Measurements from ENCODE around the gene PTPRD. TPM values are rescaled to one million over a fixed set of nuclear protein-coding genes. Genes with fewer than 3 reads are reported as not detected.

PTPRD gene
- polyA plus RNA-seq, 1 experiment: 0.39 TPM

GRCh38 chr9:8734760-8735159 lies 1878.0 kb downstream of the PTPRD start:
- Histone ChIP-seq H3K4me3 (ENCODE audit: low read depth, low read length) (no peak overlapping the region), H3K36me3 (ENCODE audit: control insufficient read depth, insufficient read depth, low read length) (no peaks in the 10 kb centered on the region), H3K27me3 (ENCODE audit: control insufficient read depth, insufficient read depth, low read length) (no peaks in the 10 kb centered on the region)
- DNase-seq (ENCODE audit: low read depth): no peak
- TF ChIP-seq CTCF (IDR thresholded peaks at IDR 0.05; ENCODE audit: insufficient read depth, low read depth, low read length): no peak
- ChIA-PET POLR2A (no interaction called here), CTCF (no interaction called here)

- DNase-seq (ENCODE audit: low read depth): no peak
- no peak for TF ChIP-seq CTCF (IDR thresholded peaks at IDR 0.05; ENCODE audit: insufficient read depth, low read depth, low read length)
- ChIA-PET POLR2A (no interaction called here), CTCF (no interaction called here)
- Histone ChIP-seq H3K27me3 (ENCODE audit: control insufficient read depth, insufficient read depth, low read length) (no peaks in the 10 kb centered on the region), H3K36me3 (ENCODE audit: control insufficient read depth, insufficient read depth, low read length) (no peaks in the 10 kb centered on the region), H3K4me3 (ENCODE audit: low read depth, low read length) (no peak overlapping the region)
Observed at GRCh38 chr9:8733131-8733954, 1879.5 kb downstream of the PTPRD start.

- no peaks in the 10 kb centered on the region for H3K36me3 ChIP-seq (ENCODE audit: control insufficient read depth, insufficient read depth, low read length)
- TF ChIP-seq CTCF (IDR thresholded peaks at IDR 0.05; ENCODE audit: insufficient read depth, low read depth, low read length): no peak
- no peak for DNase-seq (ENCODE audit: low read depth)
- no peak overlapping the region for H3K4me3 ChIP-seq (ENCODE audit: low read depth, low read length)
- POLR2A ChIA-PET: no interaction called here
- no peaks in the 10 kb centered on the region for H3K27me3 ChIP-seq (ENCODE audit: control insufficient read depth, insufficient read depth, low read length)
- CTCF ChIA-PET: no interaction called here
Observed at GRCh38 chr9:8732367-8733075, 1880.3 kb downstream of the PTPRD start.

- TF ChIP-seq CTCF (IDR thresholded peaks at IDR 0.05; ENCODE audit: insufficient read depth, low read depth, low read length): no peak
- H3K4me3 ChIP-seq (ENCODE audit: low read depth, low read length): no peak overlapping the region
- H3K36me3 ChIP-seq (ENCODE audit: control insufficient read depth, insufficient read depth, low read length): no peaks in the 10 kb centered on the region
- DNase-seq (ENCODE audit: low read depth): no peak
- ChIA-PET CTCF (no interaction called here), POLR2A (no interaction called here)
- no peaks in the 10 kb centered on the region for H3K27me3 ChIP-seq (ENCODE audit: control insufficient read depth, insufficient read depth, low read length)
Observed at GRCh38 chr9:8730618-8731017, 1882.2 kb downstream of the PTPRD start.

- DNase-seq (ENCODE audit: low read depth): no peak
- TF ChIP-seq CTCF (IDR thresholded peaks at IDR 0.05; ENCODE audit: insufficient read depth, low read depth, low read length): no peak
- no peaks in the 10 kb centered on the region for H3K36me3 ChIP-seq (ENCODE audit: control insufficient read depth, insufficient read depth, low read length)
- no peak overlapping the region for H3K4me3 ChIP-seq (ENCODE audit: low read depth, low read length)
- H3K27me3 ChIP-seq (ENCODE audit: control insufficient read depth, insufficient read depth, low read length): no peaks in the 10 kb centered on the region
- ChIA-PET CTCF (interaction anchor here (0.5 kb wide), 1 partner anchor 210 kb away, joined by 3 read pairs; no protein-coding TSS in a partner anchor), POLR2A (no interaction called here)
Observed at GRCh38 chr9:8728910-8729309, 1883.9 kb downstream of the PTPRD start.
